Measurements from ENCODE around the gene VAT1L.

DNA sequence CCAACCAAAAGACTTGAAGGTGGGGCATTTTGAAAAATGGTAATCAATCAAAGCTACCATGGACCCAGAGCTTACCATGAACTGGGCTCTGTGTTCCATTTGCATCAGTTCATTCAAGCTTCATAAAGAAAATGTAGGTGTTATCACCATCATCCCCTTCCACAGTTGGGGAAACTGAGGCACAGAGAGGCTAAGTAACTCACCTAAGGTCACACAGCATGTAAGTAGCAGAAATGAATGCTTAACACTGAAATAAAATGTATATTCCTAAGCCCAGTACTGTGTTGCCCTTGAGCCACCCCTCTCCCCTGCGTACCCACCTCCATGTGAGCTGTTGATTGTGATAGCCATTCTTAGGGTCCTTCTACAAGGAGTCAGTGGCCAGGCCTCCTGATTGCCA is 83.6 kb downstream of the VAT1L start:
- TF ChIP-seq RAD21 (IDR thresholded peaks at IDR 0.05) (no peak), HNF4G (IDR thresholded peaks at IDR 0.05) (no peak), FOXA1 (IDR thresholded peaks at IDR 0.05) (no peak), GABPA (IDR thresholded peaks at IDR 0.05 in 1 of 2, conservative IDR thresholded peaks at IDR 0.05 in 1 of 2) (no peak), TAF1 (conservative IDR thresholded peaks at IDR 0.05) (no peak), SP1 (IDR thresholded peaks at IDR 0.05) (no peak), ATF3 (IDR thresholded peaks at IDR 0.05) (no peak), HNF4A (conservative IDR thresholded peaks at IDR 0.05) (no peak), JUND (IDR thresholded peaks at IDR 0.05) (no peak), YY1 (IDR thresholded peaks at IDR 0.05) (no peak), EGR1 (IDR thresholded peaks at IDR 0.05; ENCODE audit: low read depth in 2 of 2) (no peak)
- TF ChIP-seq, protein P1, sequence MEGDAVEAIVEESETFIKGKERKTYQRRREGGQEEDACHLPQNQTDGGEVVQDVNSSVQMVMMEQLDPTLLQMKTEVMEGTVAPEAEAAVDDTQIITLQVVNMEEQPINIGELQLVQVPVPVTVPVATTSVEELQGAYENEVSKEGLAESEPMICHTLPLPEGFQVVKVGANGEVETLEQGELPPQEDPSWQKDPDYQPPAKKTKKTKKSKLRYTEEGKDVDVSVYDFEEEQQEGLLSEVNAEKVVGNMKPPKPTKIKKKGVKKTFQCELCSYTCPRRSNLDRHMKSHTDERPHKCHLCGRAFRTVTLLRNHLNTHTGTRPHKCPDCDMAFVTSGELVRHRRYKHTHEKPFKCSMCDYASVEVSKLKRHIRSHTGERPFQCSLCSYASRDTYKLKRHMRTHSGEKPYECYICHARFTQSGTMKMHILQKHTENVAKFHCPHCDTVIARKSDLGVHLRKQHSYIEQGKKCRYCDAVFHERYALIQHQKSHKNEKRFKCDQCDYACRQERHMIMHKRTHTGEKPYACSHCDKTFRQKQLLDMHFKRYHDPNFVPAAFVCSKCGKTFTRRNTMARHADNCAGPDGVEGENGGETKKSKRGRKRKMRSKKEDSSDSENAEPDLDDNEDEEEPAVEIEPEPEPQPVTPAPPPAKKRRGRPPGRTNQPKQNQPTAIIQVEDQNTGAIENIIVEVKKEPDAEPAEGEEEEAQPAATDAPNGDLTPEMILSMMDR (IDR thresholded peaks at IDR 0.05; ENCODE audit: low read depth, low read length, missing input control), result no peak
- TF ChIP-seq, protein P2, sequence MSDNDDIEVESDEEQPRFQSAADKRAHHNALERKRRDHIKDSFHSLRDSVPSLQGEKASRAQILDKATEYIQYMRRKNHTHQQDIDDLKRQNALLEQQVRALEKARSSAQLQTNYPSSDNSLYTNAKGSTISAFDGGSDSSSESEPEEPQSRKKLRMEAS (IDR thresholded peaks at IDR 0.05), result no peak
- TF ChIP-seq, protein P3, sequence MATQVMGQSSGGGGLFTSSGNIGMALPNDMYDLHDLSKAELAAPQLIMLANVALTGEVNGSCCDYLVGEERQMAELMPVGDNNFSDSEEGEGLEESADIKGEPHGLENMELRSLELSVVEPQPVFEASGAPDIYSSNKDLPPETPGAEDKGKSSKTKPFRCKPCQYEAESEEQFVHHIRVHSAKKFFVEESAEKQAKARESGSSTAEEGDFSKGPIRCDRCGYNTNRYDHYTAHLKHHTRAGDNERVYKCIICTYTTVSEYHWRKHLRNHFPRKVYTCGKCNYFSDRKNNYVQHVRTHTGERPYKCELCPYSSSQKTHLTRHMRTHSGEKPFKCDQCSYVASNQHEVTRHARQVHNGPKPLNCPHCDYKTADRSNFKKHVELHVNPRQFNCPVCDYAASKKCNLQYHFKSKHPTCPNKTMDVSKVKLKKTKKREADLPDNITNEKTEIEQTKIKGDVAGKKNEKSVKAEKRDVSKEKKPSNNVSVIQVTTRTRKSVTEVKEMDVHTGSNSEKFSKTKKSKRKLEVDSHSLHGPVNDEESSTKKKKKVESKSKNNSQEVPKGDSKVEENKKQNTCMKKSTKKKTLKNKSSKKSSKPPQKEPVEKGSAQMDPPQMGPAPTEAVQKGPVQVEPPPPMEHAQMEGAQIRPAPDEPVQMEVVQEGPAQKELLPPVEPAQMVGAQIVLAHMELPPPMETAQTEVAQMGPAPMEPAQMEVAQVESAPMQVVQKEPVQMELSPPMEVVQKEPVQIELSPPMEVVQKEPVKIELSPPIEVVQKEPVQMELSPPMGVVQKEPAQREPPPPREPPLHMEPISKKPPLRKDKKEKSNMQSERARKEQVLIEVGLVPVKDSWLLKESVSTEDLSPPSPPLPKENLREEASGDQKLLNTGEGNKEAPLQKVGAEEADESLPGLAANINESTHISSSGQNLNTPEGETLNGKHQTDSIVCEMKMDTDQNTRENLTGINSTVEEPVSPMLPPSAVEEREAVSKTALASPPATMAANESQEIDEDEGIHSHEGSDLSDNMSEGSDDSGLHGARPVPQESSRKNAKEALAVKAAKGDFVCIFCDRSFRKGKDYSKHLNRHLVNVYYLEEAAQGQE (IDR thresholded peaks at IDR 0.05), result no peak
